ENCODE data around the gene CLRN1. TPM values are rescaled to one million over a fixed set of nuclear protein-coding genes. Genes with fewer than 3 reads are reported as not detected.

The CLRN1 gene
- not detected in 2 replicates for total RNA-seq

GRCh38 chr3:150972366-150973071 lies at the start of gene CLRN1:
CLRN1 (minus strand) TSS chr3:150972727; CDS start chr3:150972708, 19 bp downstream.

DNA sequence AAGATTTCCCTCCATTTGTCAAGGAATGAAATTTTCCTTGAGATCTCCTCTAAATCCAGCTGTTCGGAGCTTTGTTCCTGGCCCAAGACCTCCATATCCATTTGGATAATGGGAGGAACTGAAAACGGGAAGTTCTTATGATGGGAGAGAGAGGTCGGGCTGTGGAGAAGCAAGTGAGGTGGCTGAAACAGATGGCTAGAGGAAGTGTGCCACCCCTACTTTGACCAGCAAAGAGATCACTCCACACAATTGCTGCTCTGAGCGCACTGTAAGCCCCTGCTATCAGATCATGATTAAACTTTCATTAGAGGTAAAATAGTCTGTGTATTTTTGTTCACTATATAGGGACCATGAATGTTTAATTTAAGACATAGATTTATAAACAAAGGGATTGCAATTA lies 67.2 kb downstream of the CLRN1 start, which contains the start of gene MINDY4B:
Gene MINDY4B (minus strand): TSS at position 101 of the 400 bp plus-strand sequence. CDS start 0 bp downstream, at position 101.

Other genes with a start within 250 kb of the CLRN1 start
- gene SIAH2, start 209.6 kb downstream of the CLRN1 start, total RNA-seq, result 40.6 and 42.9 TPM in 2 replicates
- not detected in 2 replicates for gene MINDY4B, start 67.3 kb downstream of the CLRN1 start, total RNA-seq
- gene MED12L, start 112.9 kb upstream of the CLRN1 start, total RNA-seq, result under 0.01 TPM in 1 of 2 replicates, not detected in the other
- not detected in 2 replicates for gene GPR171, start 230.5 kb upstream of the CLRN1 start, total RNA-seq